Stomach (tissue), 9 donors: ENCODE results near the gene MCF2L2. TPM values are rescaled to one million over a fixed set of nuclear protein-coding genes. Genes with fewer than 3 reads are reported as not detected.

ENCODE experiments used
- DNase-seq, 2 donors: peaks; one replicate each; pipeline versions ENCODE4 v3.0.0 to v3.0.0-alpha.2; 2013 to 2019
- H3K27ac ChIP-seq, 5 donors: fragments of 200-600 bp in 4 of 5; sonication (generic) in 4 of 5; one replicate each; pipeline ENCODE4 v1.5.1; 2013 to 2019; ENCODE audit warnings: mild to moderate bottlenecking in 1 of 5, moderate library complexity in 1 of 5
- H3K27me3 ChIP-seq, 3 donors: fragments of 200-600 bp; sonication (generic); one replicate each; pipeline ENCODE4 v1.5.1; 2017 to 2019; ENCODE audit warnings: mixed run types in 1 of 3
- H3K36me3 ChIP-seq, 4 donors: fragments of 200-600 bp; sonication (generic); 1 replicate in 3 of 4; 2 replicates in 1 of 4; pipeline ENCODE4 v1.5.1; 2016 to 2019
- H3K4me1 ChIP-seq, 4 donors: fragments of 200-600 bp; sonication (generic); one replicate each; pipeline ENCODE4 v1.5.1; 2016 to 2019
- H3K4me3 ChIP-seq, 4 donors: fragments of 200-600 bp; sonication (generic) in 3 of 4; one replicate each; pipeline ENCODE4 v1.5.1; 2016 to 2019; ENCODE audit warnings: mild to moderate bottlenecking in 1 of 4
- H3K9me3 ChIP-seq, 4 donors: fragments of 200-600 bp; sonication (generic); one replicate each; pipeline ENCODE4 v1.5.1; 2016 to 2019
- CTCF ChIP-seq, 7 experiments: fragments of 450-650 bp in 4 of 7; fragments of 200-600 bp in 3 of 7; sonication (generic) in 3 of 7; IDR thresholded peaks; one replicate each; pipeline ENCODE4 v1.5.1; 2016 to 2019; ENCODE audit warnings: antibody characterized with exemption in 7 of 7, control low read depth in 2 of 7, mild to moderate bottlenecking in 1 of 7
- EP300 ChIP-seq: sonication (generic); formaldehyde crosslinking; IDR thresholded peaks from one replicate; pipeline ENCODE4 v1.6.1; 2017; ENCODE audit warnings: antibody characterized with exemption
- POLR2A ChIP-seq, 4 donors: fragments of 450-650 bp; IDR thresholded peaks; one replicate each; pipeline ENCODE4 v1.6.1; 2016; ENCODE audit warnings: antibody characterized with exemption in 4 of 4, control low read depth in 2 of 4, mild to moderate bottlenecking in 1 of 4, moderate library complexity in 1 of 4
- POLR2AphosphoS5 ChIP-seq, 3 donors: sonication (generic); formaldehyde crosslinking; IDR thresholded peaks; one replicate each; pipeline ENCODE4 v1.6.1; 2016; ENCODE audit warnings: antibody characterized with exemption in 3 of 3
- WGBS, 5 donors: extraction: QIAGEN DNeasy Blood & Tissue Kit in 3 of 5; methylation state at CpG; one replicate each; pipeline versions ENCODE4 v1.1.5 to v1.1.7; 2013 to 2018; 5-methylcytosine and 5-hydroxymethylcytosine counted together
- intact Hi-C: fragments of 100-400 bp; cut with DNase I; formaldehyde crosslinking; loops from one replicate; pipeline ENCODE4 v1.15.1; 2023; ENCODE audit warnings: low total_unique reads
- polyA plus RNA-seq, 3 donors: library from polyadenylated mRNA; stranded (reverse); fragments of 200-250 nt; gene quantifications; one replicate each; pipeline ENCODE4 v1.2.3, GENCODE V29; 2013
- total RNA-seq, 5 donors: library from RNA; depleted of rRNA; stranded (reverse); fragments of >200 nt; gene quantifications; one replicate each; pipeline versions ENCODE4 v1.1.0 to v1.2.3, GENCODE V29; 2014 to 2016
- donor health status: healthy with polysubstance abuse.
- donor health status: Bipolar disorder and iron deficiency.
- donor health status: healthy.

MCF2L2 gene
- total and polyA plus RNA-seq, 8 donors = 0.05 to 2.0 (median 0.22) TPM; not detected in 2

DNA sequence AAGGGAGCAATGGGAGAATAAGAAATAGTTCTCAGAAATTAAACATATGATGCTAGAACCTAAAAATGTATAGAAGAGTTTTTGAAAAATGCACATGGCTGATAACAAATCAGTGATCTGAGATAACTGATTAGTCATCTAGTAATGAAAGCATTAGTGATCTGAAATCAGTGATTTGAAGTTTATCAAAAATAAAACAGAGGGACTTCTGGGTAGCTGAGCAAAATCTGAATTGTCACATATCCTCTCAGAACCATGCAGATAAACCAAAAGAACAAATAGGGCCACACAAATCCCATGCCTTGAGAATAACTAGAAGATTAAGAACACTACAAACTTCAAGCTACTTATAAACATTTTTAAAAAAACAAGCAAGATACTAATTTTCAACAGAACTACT, 71.5 kb downstream of the MCF2L2 start:
- DNase-seq = no peak
- Histone ChIP-seq H3K9me3 (no peaks in the 10 kb centered on the region), H3K4me3 (no peak overlapping the region), H3K27ac (no peak overlapping the region), H3K36me3 (no peaks in the 10 kb centered on the region), H3K4me1 (no peaks in the 10 kb centered on the region), H3K27me3 (no peaks in the 10 kb centered on the region)
- no peak for TF ChIP-seq CTCF (IDR thresholded peaks at IDR 0.05)
- TF ChIP-seq POLR2AphosphoS5 (IDR thresholded peaks at IDR 0.05) = no peak
- TF ChIP-seq POLR2A (IDR thresholded peaks at IDR 0.05) = no peak
- TF ChIP-seq EP300 = no peak
- intact Hi-C loops = no loop called here

- H3K4me3 ChIP-seq = no peak overlapping the region
- no peaks in the 10 kb centered on the region for H3K36me3 ChIP-seq
- intact Hi-C loops = no loop called here
- H3K27ac ChIP-seq = no peak overlapping the region
- no peaks in the 10 kb centered on the region for H3K9me3 ChIP-seq
- no peaks in the 10 kb centered on the region for H3K27me3 ChIP-seq
- H3K4me1 ChIP-seq = peaks cover 0 to 1% (median 0%) of the 10 kb centered on the region in 4 donors
- TF ChIP-seq CTCF (IDR thresholded peaks at IDR 0.05) = no peak
- TF ChIP-seq POLR2A (IDR thresholded peaks at IDR 0.05) = no peak
- TF ChIP-seq POLR2AphosphoS5 (IDR thresholded peaks at IDR 0.05) = no peak
- TF ChIP-seq EP300 = no peak
- DNase-seq = no peak
- 94 to 100% (median 97%) methylated on average over 1 of the region's 1 CpG for WGBS, 5 donors
These were observed 73.5 kb downstream of the MCF2L2 start for GRCh38 chr3:183354874-183355273.

GRCh38 chr3:183354325-183354831, 74.0 kb downstream of the MCF2L2 start:
- no peak for DNase-seq
- Histone ChIP-seq H3K4me1 (peaks cover 0 to 6% (median 0%) of the 10 kb centered on the region in 4 donors), H3K27ac (no peak overlapping the region), H3K4me3 (no peak overlapping the region), H3K9me3 (no peaks in the 10 kb centered on the region), H3K36me3 (no peaks in the 10 kb centered on the region), H3K27me3 (no peaks in the 10 kb centered on the region)
- TF ChIP-seq POLR2A (IDR thresholded peaks at IDR 0.05) (no peak), POLR2AphosphoS5 (IDR thresholded peaks at IDR 0.05) (no peak), EP300 (no peak), CTCF (IDR thresholded peaks at IDR 0.05) (no peak)
- intact Hi-C loops = no loop called here
- 62 to 82% (median 75%) methylated on average over 3 of the region's 3 CpGs for WGBS, 5 donors

GRCh38 chr3:183353421-183353820, 75.0 kb downstream of the MCF2L2 start:
- Histone ChIP-seq H3K27ac (no peak overlapping the region), H3K9me3 (no peaks in the 10 kb centered on the region), H3K4me1 (peaks cover 0 to 6% (median 0%) of the 10 kb centered on the region in 4 donors), H3K4me3 (no peak overlapping the region), H3K36me3 (no peaks in the 10 kb centered on the region), H3K27me3 (no peaks in the 10 kb centered on the region)
- WGBS, 5 donors = 80 to 93% (median 91%) methylated on average over 7 of the region's 7 CpGs
- no peak for TF ChIP-seq EP300
- TF ChIP-seq POLR2A (IDR thresholded peaks at IDR 0.05) = no peak
- no peak for TF ChIP-seq CTCF (IDR thresholded peaks at IDR 0.05)
- DNase-seq = no peak
- intact Hi-C loops = no loop called here
